Superior temporal gyrus (tissue), 1 donor: ENCODE measurements around the gene BMPR1A.
A peak's percentile ranks its signal among the peaks of the same experiment; 100 is the strongest.
"Not testable (repeated sequence)": the region's sequence is repeated elsewhere in the genome, so short reads cannot be mapped to it uniquely, and the experiment has no call there.

Experiments
- DNase-seq: peaks from one replicate; pipeline ENCODE4 v3.0.0-alpha.2; 2016; ENCODE audit errors: extremely low spot score

The BMPR1A gene

GRCh38 chr10:86730227-86730626, 26.2 kb upstream of the BMPR1A start:
- peak; percentile 62 for DNase-seq

- no peak for DNase-seq
Measured at GRCh38 chr10:86732771-86733170, 23.6 kb upstream of the BMPR1A start.

- peak; percentile 62 for DNase-seq
Measured at GRCh38 chr10:86733260-86733671, 23.2 kb upstream of the BMPR1A start.

GRCh38 chr10:86734207-86734988, 22.0 kb upstream of the BMPR1A start:
- peak; percentile 31 for DNase-seq

- not testable (repeated sequence) for DNase-seq
Measured at GRCh38 chr10:86735278-86735677, 21.1 kb upstream of the BMPR1A start.

GRCh38 chr10:86742230-86742629, 14.2 kb upstream of the BMPR1A start:
- no peak for DNase-seq

GRCh38 chr10:86744067-86744725, 12.2 kb upstream of the BMPR1A start:
- no peak for DNase-seq

GRCh38 chr10:86747796-86748581, 8.4 kb upstream of the BMPR1A start:
- DNase-seq: no peak

- no peak for DNase-seq
Measured at GRCh38 chr10:86749854-86750253, 6.6 kb upstream of the BMPR1A start.

- no peak for DNase-seq
Measured at GRCh38 chr10:86751477-86751876, 4.9 kb upstream of the BMPR1A start.

GRCh38 chr10:86752311-86752710, 4.1 kb upstream of the BMPR1A start:
- DNase-seq: no peak

- no peak for DNase-seq
Measured at GRCh38 chr10:86753051-86753450, 3.4 kb upstream of the BMPR1A start.

- DNase-seq: no peak
Measured at GRCh38 chr10:86753638-86754434, 2.6 kb upstream of the BMPR1A start.

GRCh38 chr10:86755454-86755739, 1.0 kb upstream of the BMPR1A start:
- DNase-seq: no peak

GRCh38 chr10:86755740-86756510, 494 bp upstream of the BMPR1A start:
- DNase-seq: peak; percentile 85

GRCh38 chr10:86757113-86757972, 924 bp downstream of the BMPR1A start:
- peak; percentile 52 for DNase-seq

GRCh38 chr10:86758189-86759072, 2.0 kb downstream of the BMPR1A start:
- no peak for DNase-seq

GRCh38 chr10:86759073-86759672, 2.8 kb downstream of the BMPR1A start:
- no peak for DNase-seq

- DNase-seq: no peak
Measured at GRCh38 chr10:86763404-86763803, 7.0 kb downstream of the BMPR1A start.
